ENCODE results near the gene NIN.
"Not testable (repeated sequence)": the region's sequence is repeated elsewhere in the genome, so short reads cannot be mapped to it uniquely, and the experiment has no call there.

Gene NIN

DNA sequence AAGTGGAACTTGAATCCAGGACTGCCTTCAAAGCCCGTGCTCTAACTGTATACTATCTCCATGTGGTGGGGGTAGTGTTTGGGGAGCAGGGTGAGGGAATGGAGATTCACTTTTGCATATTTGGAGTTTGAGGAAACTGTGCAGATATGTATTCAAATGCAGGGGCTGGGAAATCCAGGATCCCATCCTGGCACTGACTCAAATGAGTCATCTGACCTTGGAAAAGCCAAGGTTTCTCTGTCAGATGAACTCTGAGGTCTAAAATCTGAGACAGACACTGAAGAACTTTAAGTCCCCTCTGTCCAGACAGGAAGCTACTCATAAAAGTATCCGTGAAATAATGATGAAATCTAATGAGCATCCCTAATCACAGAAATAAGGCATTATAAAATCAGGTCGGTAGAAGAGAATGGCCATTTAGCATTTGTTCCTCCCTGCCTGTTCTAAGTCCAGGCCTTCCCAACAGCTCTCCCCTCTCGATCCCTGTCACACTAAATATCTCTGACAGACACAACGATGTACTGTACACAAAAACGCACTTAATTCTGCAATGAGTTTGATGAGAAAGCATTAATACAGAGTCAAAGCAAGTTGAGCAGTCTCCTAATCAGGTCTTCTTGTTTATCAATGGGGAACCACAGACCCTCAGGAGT is 14.4 kb downstream of the NIN start:
- DNase-seq, result no peak

DNA sequence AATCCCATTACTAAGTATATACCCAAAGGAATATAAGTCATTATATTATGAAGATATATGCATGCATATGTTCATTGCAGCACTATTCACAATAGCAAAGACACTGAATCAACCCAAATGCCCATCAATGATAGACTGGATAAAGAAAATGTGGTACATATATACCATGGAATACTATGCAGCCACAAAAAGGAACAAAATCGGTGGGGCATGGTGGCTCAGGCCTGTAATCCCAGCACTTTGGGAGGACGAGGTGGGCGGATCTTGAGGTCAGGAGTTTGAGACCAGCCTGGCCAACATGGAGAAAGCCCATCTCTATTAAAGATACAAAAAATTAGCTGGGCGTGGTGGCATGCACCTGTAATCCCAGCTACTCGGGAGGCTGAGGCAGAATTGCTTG is 15.4 kb downstream of the NIN start:
- DNase-seq, result not testable (repeated sequence)

DNA sequence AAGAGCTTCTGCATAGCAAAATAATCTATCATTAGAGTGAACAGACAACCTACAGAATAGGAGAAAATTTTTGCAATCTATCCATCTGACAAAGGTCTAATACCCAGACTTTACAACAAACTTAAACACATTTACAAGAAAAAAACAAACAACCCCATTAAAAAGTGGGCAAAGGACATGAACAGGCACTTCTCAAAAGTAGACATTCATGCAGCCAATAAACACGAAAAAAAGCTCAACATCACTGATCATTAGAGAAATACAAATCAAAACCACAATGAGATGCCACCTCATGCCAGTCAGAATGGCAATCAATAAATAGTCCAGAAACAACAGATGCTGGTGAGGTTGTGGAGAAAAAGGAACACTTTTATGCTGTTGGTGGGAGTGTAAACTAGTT is 15.9 kb downstream of the NIN start:
- DNase-seq, result not testable (repeated sequence)

DNA sequence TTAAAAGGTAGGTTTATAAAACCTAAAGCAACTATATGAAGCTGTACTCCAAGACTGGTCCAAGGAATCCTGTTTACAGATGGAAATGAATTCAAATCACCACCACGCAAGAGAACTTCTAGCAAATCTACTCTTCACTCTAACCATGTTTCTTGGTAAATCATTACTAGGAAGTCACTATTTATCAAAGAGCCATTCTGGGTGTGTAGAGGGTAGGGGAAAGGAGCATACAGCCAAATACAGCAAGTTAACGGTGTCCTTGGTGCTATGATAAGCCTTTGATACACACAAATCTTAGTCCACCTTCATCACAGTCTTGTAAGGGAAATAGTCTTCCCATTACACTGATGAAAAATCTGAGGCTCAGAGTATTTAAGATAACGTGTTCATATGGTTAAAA is 16.8 kb downstream of the NIN start:
- DNase-seq, result no peak

DNA sequence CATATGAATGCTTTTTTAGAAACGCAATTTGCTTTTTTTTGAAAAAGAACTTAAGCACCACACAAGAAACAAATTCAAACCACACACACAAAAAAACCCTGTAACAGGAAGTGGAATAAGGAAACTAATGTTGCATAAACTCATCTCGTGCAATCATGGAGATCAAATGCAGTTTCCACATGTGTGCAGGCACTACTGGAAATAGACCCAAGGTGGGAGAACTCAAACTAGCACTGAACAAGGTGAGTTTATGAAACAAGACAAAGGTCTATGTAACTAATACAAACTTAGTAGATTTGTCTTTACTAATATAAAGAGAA is 17.5 kb downstream of the NIN start:
- DNase-seq, result peak; percentile 51 to 88 (median 76)

DNA sequence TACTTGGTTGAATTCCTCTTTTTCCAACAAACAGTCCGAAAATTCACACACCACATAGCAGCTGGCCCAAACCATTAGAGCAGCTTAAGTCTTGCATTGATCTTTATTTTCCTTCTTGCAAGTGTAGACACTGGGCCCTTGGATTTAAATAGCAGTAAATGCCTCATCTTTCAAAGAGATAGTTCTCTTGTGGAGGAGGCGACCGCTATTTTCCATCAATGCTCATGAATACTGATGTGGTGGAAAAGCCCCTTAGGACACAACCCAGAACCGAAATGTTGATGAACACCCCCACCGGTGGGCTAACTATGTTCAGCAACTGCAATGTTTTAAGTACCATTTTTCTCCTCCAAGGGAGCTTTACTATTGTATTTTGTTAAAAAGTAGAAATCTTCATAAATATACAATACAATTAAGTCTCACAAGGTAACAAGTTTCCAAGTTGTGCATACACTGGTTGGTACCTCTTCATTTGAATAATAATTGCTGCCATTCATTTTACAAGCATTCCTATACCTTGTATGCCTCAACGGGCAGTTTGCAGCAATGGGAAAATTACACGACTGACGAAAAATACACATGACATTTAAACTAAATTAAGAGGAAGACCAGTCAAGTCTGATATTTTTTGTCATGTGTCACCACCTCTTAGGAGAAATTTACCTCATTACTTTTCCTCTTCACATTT is 18.0 kb downstream of the NIN start:
- DNase-seq, result peak; percentile 13 to 41 (median 29)

DNA sequence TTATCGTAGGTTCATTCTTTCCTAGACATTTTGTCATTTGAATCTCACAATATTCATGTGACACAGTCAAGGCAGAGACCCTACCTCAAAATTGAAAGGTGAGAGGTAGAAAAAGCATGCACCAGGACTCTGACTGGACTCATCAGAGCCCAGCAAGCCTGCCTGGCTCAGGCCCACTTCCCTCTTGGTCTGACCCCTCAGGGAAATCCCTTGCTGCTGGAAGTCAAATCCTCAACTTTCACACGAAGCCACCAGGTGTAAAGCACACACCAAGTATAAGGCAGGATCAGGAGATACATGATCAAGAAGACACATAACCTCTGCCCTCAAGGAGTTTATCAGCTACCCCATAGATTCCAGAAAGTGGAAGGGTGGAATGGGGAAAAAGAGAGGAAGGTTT is 18.8 kb downstream of the NIN start:
- peak in 1 of 4 experiments; percentile 28 for DNase-seq

DNA sequence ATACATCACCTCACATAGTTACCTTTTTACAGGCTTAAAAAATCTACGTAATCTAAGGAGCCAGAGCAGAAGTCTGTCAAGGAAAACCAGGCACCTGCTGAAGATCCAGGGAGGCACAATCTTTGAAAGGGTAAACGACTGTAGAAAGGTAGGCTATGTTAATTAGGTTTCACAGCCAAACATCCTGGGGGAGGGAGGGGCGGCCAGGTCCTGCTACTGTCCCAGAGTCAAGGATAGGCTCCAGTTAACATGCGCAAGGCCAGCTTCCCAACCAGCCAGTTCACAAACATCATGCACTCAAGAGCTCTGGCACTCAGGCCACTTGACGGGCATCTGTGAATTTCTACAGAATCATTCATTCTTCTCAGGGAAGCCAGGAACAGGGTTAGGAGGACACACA is 22.9 kb downstream of the NIN start:
- no peak for DNase-seq

DNA sequence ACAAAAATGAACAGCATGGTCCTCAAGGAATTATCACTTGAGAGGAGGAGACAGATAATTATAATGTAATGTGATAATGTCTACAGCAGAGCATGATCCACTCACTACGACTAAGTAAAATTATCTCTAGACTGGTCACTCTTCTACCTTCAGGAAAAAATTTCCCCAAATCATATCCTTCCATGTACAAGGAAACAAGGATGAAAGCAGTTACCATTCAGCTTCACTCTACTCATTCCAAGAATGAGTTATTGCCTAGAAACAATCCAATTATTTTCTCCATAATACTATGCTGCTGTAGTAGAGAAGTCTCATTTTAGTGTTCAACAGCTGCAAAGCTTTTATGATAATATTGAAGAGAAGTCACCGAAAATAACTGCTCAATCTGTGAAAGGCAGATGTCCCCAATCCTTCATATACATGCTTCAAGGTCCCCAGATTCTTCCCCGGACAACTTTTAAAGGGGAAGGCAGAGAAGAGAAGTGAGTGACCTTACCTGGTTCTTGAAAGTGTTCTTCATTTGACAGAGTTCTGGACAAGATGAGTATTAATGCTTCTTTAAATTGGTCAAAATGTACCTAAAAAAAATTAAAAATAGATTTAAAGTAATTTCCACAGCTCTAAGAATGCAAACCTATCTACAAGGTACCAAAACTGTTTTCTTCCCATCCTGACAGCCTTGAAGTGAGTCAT is 24.6 kb downstream of the NIN start:
- no peak for DNase-seq

DNA sequence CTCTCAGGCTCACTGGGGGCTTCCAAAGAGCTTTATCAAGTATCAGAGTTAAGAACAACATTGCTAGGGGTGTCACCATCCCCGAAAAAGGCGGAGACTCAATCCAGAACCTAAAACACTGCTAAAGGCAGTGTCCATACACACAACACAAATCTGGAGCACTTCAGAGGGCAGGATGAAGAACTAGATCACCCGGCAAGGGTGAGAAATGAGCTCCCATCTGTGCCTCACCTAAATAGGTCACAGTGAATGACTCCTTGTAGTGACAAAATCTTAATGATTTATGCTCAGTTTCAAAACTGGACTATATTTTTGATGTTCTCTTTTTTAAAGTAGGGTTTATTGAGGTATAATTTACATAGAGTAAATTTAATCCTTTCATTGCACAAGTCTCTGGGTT is 25.6 kb downstream of the NIN start:
- no peak for DNase-seq

DNA sequence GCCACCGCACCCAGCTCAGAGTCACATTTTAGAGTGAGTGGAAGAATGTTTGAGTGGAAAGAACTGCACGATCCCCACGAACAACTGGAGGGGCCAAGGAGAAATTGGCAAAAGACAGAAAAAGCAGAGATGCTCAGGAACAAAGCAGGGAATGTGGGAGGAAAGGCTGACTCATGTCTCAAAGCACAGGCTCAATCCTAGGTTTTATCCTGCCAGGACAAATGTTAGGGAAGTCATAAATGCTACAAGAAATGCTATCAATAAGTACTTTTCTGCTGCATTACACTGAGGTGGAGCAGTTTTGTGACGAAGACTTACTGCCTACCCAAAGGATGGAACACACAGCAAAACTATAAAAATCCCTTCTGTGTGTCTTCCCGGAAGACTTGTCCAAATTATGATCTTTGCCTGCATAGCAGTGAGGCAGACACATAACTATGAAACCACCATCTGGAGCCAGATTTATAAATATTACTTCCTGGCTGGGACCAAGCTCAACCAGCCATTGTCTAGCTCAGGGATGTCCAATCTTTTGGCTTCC is 26.7 kb downstream of the NIN start:
- DNase-seq, result no peak

DNA sequence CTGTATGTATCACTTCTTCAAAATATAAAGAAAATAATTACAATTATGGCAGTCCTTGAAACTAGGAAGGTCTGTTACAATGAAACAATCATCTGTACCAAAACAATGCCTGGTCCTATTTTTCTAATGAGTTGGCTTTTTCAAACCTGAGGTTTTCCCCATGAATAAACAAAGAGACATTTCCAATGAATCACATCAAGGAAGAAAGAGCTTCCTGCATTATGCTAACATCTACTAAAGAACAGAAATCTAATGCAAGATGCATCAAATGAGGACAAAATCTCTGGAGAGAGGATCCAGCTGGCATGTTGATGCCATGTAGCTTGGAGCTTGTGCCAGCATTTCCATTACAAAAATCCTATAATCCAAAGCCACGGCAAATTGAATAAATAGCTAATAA is 29.3 kb downstream of the NIN start:
- no peak for DNase-seq

DNA sequence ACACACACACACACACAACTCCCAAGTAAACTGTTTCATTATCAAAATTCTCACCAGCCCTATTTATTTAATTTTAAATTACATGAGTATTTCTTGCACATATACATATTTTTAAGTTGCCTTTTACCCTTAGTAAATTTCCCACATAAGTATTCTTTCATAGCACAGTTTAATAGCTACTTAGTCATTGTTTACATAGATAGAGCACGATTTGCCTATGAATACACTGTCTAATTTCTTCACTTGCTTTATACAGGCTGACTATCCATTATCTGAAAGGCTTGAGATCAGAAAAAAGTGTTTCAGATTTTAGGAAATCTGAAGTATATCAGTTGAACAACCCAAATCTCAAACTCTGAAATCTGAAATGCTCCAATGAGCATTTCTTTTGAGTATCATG is 30.9 kb downstream of the NIN start:
- DNase-seq, result no peak

DNA sequence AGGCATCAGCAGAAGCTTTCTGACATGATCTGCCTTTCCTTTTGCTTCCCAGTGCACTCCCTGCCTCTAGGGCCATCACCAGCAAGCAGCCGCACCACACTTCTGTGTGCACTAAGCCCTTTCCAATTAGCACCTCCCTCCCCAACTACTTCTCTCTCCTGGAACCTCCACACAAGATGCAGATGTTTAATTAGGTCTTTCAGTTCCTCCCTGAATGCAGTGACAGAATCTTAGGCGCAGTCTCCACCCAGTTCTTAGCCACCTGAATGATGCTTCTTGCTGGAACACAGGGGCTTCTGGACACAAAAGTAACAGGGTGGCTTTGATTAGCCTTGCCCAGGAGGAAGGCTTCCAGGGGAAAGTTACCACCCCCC is 32.9 kb downstream of the NIN start:
- no peak for DNase-seq

DNA sequence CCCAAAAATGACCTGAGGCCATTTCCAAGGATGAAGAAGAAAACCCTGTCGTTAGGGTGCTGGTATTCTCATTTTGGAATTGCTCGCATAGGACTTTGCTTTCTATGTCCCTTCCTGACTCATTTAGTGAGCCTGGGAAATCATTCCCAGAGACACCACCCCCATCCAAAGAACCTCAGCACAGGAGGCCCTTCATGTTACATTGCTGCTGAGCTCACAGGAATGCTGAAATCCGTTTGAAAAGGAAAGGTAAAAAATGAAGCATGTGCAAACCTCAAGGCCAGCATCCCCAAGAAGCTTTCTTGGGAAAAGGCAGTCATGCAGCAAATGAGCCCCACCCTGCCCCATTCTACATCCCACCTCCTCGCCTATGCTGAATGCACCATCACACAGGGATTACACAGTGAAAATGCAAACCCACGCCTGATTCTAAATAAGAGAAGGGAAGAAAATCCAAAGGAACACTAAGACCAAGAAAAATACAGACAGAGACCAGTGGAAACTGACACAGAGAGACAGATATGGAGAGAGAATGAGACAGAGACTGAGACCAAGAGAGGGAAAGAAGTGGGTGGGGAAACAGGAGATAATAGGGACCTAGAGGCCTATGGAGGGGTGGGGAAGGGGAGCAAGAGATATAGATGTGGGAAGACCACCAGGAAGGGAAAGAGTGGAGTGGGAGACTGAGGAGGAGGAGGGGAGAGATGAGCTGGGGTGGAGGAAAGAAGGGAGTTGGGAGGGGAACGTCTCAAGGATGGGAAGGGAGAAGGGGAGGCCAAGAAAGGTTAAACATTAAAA is 33.5 kb downstream of the NIN start:
- no peak for DNase-seq

DNA sequence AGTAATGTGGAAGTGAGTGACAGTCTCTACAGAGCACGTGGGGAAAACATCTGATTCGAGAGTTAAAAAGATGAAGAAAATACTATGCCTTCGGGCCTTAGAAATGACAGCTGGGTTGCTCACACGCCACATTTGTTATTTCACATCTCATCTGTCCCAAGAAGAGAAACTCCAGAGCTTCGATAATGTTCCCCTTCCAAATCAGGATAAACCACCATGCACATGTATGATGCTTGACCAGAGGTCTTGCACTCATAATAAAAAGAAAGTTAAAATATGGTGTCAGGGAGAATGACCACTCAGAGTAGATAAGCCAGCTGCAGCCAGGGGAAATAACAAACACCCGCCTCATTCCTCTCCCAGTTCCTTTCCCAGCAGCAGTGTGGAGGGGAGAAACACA is 34.6 kb downstream of the NIN start:
- no peak for DNase-seq

DNA sequence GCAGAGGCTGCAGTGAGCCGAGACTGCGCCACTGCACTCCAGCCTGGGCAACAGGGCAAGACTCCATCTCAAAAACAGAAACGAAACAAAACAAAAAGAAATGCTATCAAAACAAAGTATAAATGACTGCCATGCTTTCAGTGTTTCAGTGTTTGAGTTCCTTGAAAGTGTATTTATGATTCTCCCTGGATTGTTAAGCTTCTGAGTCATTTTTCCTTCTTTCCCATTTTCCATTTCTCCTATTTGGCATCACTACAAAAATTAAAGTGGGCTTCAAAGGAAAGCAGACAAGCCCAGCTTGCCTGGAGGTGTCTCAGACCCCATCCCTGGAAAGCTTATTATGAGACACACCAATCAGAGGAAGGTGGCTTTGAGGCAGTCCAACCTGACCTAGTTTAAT is 35.1 kb downstream of the NIN start:
- no peak for DNase-seq

DNA sequence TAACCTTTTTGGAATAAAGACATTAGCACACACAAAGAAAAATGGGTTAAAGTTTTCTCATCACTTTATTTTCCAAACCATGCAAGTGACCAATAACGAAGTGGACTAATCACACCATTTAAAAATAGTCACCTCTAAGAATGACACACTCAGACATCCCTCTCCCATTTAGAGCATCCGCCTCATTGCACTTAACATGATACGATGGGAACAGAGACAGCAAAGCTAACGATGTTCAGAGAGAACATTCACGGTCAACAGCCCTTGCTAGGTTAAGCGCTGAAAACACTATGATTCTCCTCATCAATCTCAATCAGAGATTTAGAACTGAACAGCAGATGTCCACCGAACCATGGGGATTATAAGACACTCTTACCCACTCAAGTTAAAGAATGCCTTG is 35.8 kb downstream of the NIN start:
- no peak for DNase-seq

DNA sequence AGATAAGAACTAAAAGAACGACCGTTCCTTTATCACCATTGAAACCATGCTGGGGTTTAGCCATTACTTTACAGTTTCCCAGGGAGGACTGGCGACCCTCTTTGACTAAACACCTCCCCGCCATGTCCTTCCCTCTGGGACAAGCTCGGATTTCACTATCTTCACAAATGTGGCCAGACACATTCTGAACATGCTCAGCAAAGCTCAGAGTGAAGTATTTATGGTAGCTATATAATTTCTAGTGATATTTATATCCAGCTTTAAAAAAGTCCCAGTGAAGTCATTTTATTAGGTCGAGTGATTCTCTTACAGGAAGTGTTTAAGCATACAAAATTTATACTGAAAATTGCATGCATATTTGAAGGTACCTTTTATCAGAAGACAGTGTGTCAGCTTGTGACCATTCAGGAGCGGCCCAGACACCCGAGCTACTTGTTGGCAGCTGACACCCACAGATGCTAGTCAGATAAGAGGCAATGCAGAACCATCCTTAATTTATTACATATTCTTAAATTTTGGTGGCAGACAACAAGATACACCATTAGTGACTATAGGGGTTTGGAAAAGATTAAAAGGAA is 36.8 kb downstream of the NIN start:
- DNase-seq, result no peak

DNA sequence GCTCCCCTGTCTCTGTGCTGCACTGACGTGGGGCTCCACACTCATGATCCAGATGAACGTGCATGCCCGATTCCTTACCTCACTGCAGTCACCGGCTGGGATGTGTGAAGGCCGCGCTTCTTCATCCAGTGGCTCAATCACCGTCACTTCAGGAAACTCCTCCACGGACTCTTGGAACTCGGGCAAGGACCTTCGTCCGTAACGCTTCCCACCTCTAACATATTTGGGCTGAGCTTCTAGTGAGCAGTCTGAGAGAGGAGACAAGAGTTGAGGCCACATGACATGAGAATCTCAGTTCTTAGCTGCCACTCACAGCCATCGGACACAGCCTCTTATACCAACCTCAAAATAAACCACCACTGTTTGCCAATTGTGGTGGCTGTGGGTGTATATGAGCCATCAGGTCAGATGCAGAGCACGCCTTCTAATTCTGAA is 38.3 kb downstream of the NIN start:
- DNase-seq, result no peak

DNA sequence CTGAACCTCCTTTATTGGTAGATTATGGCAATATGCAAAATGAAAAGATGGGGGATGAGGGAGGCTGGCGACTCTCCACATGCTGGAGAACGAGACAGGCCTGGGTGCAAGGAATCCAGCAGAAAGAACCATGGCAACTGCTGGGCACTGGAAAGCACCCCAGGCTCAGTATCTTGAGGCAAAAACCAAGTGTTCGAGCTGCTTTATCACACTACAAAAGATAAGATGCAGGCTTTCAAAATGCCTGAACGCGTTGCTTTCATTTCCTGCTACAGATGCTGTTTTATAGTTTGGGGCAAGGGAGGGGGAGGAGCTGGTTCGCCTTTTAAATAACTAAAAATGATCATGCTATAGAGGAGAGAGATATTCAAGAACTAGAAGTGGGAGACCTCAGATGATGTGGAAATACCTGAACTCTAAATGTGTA is 38.9 kb downstream of the NIN start:
- DNase-seq, result no peak

DNA sequence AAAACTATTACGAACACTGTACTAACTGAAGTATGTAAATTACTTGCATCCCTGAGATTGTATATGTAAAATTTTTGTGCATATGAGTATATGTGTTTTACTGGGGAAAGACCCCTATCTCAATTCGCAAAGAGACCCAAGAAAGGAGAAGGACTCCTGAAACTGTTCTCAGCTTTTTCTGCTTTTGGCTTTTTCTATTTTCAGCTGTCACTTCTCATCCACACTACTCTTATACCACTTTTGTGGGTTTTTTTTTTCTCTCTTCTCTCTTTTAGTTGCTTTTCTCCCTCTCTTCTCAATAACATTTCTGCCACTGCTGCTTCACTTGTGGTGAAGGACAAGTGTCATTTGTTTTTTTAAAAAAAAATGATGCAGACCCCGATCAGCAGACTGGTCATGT is 39.8 kb downstream of the NIN start:
- no peak for DNase-seq

DNA sequence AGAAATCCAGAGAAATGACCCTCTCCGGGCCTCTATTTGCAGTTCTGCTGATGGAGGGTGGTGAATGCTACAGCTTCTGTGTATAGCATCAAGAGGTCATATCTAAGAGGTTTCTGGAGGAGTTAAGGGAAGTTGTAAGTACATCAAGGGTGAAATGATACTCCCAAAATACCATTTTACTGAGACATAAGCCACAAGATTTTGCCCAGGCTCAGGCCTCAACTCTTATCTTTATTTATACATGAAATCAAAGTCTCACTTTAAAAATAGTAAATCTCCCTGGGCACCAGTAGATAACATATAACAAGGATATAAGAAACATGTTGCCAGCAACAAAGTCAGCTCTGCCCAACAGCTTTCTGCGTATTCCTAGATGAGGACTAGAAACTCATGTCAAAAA is 40.4 kb downstream of the NIN start:
- no peak for DNase-seq

All from suppressor macrophage (primary cell).